Activated T-cell treated with anti-CD3 and anti-CD28 coated beads for 4 hours (primary cell): ENCODE data around the gene CPNE5.
"Not testable (repeated sequence)": the region's sequence is repeated elsewhere in the genome, so short reads cannot be mapped to it uniquely, and the experiment has no call there.

Experiments used
- DNase-seq: peaks from one replicate; pipeline ENCODE4 v3.0.0-alpha.2; 2020

Gene CPNE5

GRCh38 chr6:36718560-36718959 lies 120.7 kb downstream of the CPNE5 start:
- no peak for DNase-seq

- DNase-seq: no peak
Measured at GRCh38 chr6:36717871-36718540, 121.2 kb downstream of the CPNE5 start.

GRCh38 chr6:36717231-36717825 lies 121.9 kb downstream of the CPNE5 start:
- no peak for DNase-seq

- DNase-seq: no peak
Measured at GRCh38 chr6:36716476-36717093, 122.7 kb downstream of the CPNE5 start.

- no peak for DNase-seq
Measured at GRCh38 chr6:36715469-36715868, 123.8 kb downstream of the CPNE5 start.

GRCh38 chr6:36714511-36714910 lies 124.7 kb downstream of the CPNE5 start:
- DNase-seq: no peak

- no peak for DNase-seq
Measured at GRCh38 chr6:36713846-36714245, 125.4 kb downstream of the CPNE5 start.

- no peak for DNase-seq
Measured at GRCh38 chr6:36712816-36713215, 126.4 kb downstream of the CPNE5 start.

- no peak for DNase-seq
Measured at GRCh38 chr6:36706339-36706738, 132.9 kb downstream of the CPNE5 start.

- not testable (repeated sequence) for DNase-seq
Measured at GRCh38 chr6:36704961-36705577, 134.2 kb downstream of the CPNE5 start.

- no peak for DNase-seq
Measured at GRCh38 chr6:36703982-36704381, 135.3 kb downstream of the CPNE5 start.

- DNase-seq: no peak
Measured at GRCh38 chr6:36703081-36703606, 136.1 kb downstream of the CPNE5 start.

- no peak for DNase-seq
Measured at GRCh38 chr6:36702656-36703055, 136.6 kb downstream of the CPNE5 start.

GRCh38 chr6:36701401-36701991 lies 137.7 kb downstream of the CPNE5 start:
- no peak for DNase-seq

- no peak for DNase-seq
Measured at GRCh38 chr6:36700831-36701230, 138.4 kb downstream of the CPNE5 start.

- DNase-seq: no peak
Measured at GRCh38 chr6:36700071-36700812, 139.0 kb downstream of the CPNE5 start.

- DNase-seq: no peak
Measured at GRCh38 chr6:36699348-36699747, 139.9 kb downstream of the CPNE5 start.

GRCh38 chr6:36698871-36699271 lies 140.4 kb downstream of the CPNE5 start:
- DNase-seq: no peak

- DNase-seq: no peak
Measured at GRCh38 chr6:36698196-36698595, 141.0 kb downstream of the CPNE5 start.

GRCh38 chr6:36697481-36697903 lies 141.8 kb downstream of the CPNE5 start, which contains the start of gene RAB44:
Gene RAB44, plus strand, starts transcription at chr6:36697826. Its CDS starts 6,410 bp downstream, at chr6:36704236.
- DNase-seq: no peak

- no peak for DNase-seq
Measured at GRCh38 chr6:36695414-36695813, 143.8 kb downstream of the CPNE5 start.

GRCh38 chr6:36694616-36695015 lies 144.6 kb downstream of the CPNE5 start:
- DNase-seq: no peak
